ENCODE measurements around the gene KMT2D.

DNA sequence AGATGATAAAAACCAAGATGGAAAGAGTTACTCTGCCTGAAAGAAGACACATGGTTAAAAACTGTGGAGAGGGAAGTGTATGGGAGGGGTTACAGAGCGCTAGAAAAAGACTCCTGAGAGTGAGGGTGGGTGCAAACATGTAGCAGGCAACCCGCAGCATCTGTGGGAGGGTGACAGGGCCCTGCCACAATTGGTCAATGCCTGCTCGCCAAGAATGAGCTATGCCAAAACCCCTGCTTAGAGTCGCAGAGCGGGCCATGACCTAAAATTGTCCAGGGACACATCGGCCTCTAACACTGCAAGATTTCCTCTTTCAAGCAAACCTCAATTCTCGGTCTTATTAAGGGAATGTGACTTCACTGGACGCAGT, 42.7 kb downstream of the KMT2D start:
- TF ChIP-seq HDGF (IDR thresholded peaks at IDR 0.05; ENCODE audit: borderline replicate concordance) (no peak), SUZ12 (IDR thresholded peaks at IDR 0.05) (no peak), FOXA1 (IDR thresholded peaks at IDR 0.05) (no peak), FOXM1 (IDR thresholded peaks at IDR 0.05; ENCODE audit: borderline replicate concordance) (no peak), SP1 (IDR thresholded peaks at IDR 0.05) (no peak), ZNF384 (IDR thresholded peaks at IDR 0.05) (no peak), L3MBTL2 (conservative IDR thresholded peaks at IDR 0.05) (no peak), FOXK2 (IDR thresholded peaks at IDR 0.05) (no peak), TARDBP (IDR thresholded peaks at IDR 0.05) (no peak), ELF4 (IDR thresholded peaks at IDR 0.05) (no peak), NFRKB (IDR thresholded peaks at IDR 0.05) (no peak), LEF1 (IDR thresholded peaks at IDR 0.05; ENCODE audit: borderline replicate concordance) (no peak)
- TF ChIP-seq, protein P1, sequence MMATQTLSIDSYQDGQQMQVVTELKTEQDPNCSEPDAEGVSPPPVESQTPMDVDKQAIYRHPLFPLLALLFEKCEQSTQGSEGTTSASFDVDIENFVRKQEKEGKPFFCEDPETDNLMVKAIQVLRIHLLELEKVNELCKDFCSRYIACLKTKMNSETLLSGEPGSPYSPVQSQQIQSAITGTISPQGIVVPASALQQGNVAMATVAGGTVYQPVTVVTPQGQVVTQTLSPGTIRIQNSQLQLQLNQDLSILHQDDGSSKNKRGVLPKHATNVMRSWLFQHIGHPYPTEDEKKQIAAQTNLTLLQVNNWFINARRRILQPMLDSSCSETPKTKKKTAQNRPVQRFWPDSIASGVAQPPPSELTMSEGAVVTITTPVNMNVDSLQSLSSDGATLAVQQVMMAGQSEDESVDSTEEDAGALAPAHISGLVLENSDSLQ (IDR thresholded peaks at IDR 0.05), result no peak

All from HEK293T (cell line).